Measurements from ENCODE around the gene RNF150. TPM values are rescaled to one million over a fixed set of nuclear protein-coding genes. Genes with fewer than 3 reads are reported as not detected.

Gene RNF150
- total and polyA plus RNA-seq, 3 donors from 2014 or later: 4.7 to 7.8 (median 6.5) TPM

DNA sequence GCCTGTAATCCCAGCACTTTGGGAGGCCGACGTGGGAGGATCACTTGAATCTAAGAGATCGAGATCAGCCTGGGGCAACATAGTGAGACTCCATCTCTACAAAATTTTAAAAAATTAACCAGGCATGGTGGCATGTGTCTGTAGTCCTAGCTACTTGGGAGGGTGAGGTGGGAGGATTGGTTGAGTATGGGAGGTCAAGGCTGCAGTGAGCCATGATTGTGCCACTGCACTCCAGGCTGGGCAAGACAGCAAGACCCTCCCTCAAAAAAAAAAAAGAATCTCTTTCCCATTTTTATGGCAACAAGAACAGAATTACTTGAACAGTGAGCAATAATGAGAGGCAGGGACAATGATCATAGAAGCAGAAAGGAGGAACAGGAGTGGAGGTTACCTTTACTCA lies 94.8 kb downstream of the RNF150 start:
- intact Hi-C loops (cut with DNase I; ENCODE audit: low total_unique reads): no loop called here
- H3K27ac ChIP-seq: no peak overlapping the region
- no peaks in the 10 kb centered on the region for H3K36me3 ChIP-seq (ENCODE audit: low read depth, missing control alignments)
- no peak overlapping the region for H3K4me3 ChIP-seq
- TF ChIP-seq, protein P1, sequence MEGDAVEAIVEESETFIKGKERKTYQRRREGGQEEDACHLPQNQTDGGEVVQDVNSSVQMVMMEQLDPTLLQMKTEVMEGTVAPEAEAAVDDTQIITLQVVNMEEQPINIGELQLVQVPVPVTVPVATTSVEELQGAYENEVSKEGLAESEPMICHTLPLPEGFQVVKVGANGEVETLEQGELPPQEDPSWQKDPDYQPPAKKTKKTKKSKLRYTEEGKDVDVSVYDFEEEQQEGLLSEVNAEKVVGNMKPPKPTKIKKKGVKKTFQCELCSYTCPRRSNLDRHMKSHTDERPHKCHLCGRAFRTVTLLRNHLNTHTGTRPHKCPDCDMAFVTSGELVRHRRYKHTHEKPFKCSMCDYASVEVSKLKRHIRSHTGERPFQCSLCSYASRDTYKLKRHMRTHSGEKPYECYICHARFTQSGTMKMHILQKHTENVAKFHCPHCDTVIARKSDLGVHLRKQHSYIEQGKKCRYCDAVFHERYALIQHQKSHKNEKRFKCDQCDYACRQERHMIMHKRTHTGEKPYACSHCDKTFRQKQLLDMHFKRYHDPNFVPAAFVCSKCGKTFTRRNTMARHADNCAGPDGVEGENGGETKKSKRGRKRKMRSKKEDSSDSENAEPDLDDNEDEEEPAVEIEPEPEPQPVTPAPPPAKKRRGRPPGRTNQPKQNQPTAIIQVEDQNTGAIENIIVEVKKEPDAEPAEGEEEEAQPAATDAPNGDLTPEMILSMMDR (IDR thresholded peaks at IDR 0.05): no peak
- no peak for TF ChIP-seq POLR2A (IDR thresholded peaks at IDR 0.05)
- DNase-seq: no peak
- H3K27me3 ChIP-seq: no peaks in the 10 kb centered on the region
- 94 to 98% methylated on average over 3 of the region's 3 CpGs for WGBS, 2 donors
- no peaks in the 10 kb centered on the region for H3K4me1 ChIP-seq
- H3K9me3 ChIP-seq: no peaks in the 10 kb centered on the region

DNA sequence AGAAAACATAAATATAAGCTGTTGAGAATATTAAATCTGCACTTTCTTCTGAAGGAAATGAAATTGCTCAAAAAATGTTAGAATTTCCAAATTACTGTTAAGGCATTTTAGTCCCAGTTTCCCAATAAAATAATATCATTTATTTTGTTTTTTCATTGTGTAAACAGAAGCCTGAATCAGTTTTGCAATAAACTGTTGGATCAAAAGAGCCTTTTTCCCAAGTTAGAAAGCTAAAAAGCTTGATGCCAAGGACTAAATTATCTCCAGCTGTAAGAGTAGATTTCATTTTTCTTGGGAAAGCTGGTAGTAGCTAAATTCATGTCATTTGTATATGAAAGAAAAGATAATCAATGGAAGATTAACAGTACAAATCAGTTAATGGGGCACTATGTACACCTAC lies 95.8 kb downstream of the RNF150 start:
- no peak overlapping the region for H3K4me3 ChIP-seq
- no peaks in the 10 kb centered on the region for H3K36me3 ChIP-seq (ENCODE audit: low read depth, missing control alignments)
- no peaks in the 10 kb centered on the region for H3K4me1 ChIP-seq
- no peaks in the 10 kb centered on the region for H3K9me3 ChIP-seq
- TF ChIP-seq, protein P1 (IDR thresholded peaks at IDR 0.05): no peak
- no peak for TF ChIP-seq POLR2A (IDR thresholded peaks at IDR 0.05)
- intact Hi-C loops (cut with DNase I; ENCODE audit: low total_unique reads): no loop called here
- H3K27ac ChIP-seq: no peak overlapping the region
- no peak for DNase-seq
- H3K27me3 ChIP-seq: no peaks in the 10 kb centered on the region

DNA sequence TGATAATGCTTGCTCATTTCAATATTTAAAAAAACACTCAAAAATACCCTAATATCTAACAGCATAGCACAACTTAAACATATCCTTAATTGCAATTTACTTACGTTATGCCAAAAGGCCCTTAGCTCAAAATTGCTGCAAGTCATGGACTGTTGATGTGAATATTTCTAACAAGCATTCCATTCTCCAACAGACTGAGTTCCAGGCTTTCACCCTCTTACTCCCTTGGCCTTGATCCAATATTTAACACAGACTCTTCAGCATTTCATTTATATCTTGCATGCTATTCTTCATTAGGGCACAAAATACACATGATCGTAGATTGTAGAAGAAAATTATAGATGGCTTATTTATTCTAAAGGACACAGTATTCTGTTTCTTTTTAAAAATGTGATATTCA lies 96.5 kb downstream of the RNF150 start:
- Histone ChIP-seq H3K4me3 (no peak overlapping the region), H3K9me3 (no peaks in the 10 kb centered on the region), H3K27ac (no peak overlapping the region), H3K4me1 (no peaks in the 10 kb centered on the region), H3K27me3 (no peaks in the 10 kb centered on the region), H3K36me3 (ENCODE audit: low read depth, missing control alignments) (no peaks in the 10 kb centered on the region)
- intact Hi-C loops (cut with DNase I; ENCODE audit: low total_unique reads): no loop called here
- TF ChIP-seq POLR2A (IDR thresholded peaks at IDR 0.05): no peak
- TF ChIP-seq, protein P1 (IDR thresholded peaks at IDR 0.05): no peak
- no peak for DNase-seq
- 73 to 86% methylated on average over 2 of the region's 2 CpGs for WGBS, 2 donors

DNA sequence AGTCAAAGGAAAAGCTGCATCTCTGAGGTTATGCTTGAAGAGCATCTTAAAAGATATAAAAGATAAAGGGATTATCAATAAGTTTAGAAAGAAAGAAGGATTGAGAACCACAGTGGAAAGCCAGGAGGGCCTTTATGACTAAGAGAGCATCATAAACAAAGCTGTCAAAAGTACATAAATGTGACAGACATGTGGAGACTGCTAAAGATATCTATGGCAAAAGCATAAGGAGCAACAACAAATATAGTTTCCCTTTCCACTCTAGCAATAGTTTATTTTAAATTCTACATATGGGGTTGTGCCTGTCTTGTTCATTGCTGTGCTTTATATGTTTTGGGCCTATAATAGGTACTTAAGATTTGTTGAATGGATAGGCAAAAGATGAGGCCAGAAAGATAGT lies 97.3 kb downstream of the RNF150 start:
- Histone ChIP-seq H3K9me3 (no peaks in the 10 kb centered on the region), H3K4me1 (no peaks in the 10 kb centered on the region), H3K27me3 (no peaks in the 10 kb centered on the region), H3K27ac (no peak overlapping the region), H3K36me3 (ENCODE audit: low read depth, missing control alignments) (no peaks in the 10 kb centered on the region), H3K4me3 (no peak overlapping the region)
- intact Hi-C loops (cut with DNase I; ENCODE audit: low total_unique reads): no loop called here
- no peak for DNase-seq
- TF ChIP-seq, protein P1 (IDR thresholded peaks at IDR 0.05): no peak

DNA sequence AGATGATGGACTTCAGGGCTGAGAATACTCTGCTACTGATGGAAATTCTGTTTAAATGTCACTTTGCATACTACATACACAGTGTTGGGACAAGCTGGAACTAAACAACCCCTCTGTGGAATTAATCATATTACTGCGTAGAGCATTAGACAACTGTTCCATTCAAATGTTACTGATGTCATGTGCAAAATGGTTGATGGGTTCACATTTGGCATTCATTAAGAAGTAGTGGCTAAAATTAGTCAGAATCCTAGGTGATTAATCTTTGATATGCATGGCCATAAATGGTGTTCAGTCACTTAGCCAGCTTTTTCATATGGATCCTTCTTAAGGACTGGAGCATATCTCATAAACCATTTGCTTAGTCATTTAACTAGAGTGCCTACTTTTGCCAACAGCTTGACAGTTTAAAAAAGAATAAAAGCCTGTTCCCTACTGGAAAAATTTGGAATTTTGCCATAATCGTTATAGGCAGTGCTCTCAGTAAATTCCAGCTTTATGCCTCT lies 105.2 kb downstream of the RNF150 start:
- no peak for DNase-seq
- H3K9me3 ChIP-seq: no peaks in the 10 kb centered on the region
- no peaks in the 10 kb centered on the region for H3K36me3 ChIP-seq (ENCODE audit: low read depth, missing control alignments)
- H3K27me3 ChIP-seq: no peaks in the 10 kb centered on the region
- no peak overlapping the region for H3K4me3 ChIP-seq
- H3K4me1 ChIP-seq: no peaks in the 10 kb centered on the region
- WGBS, 2 donors: 69 to 72% methylated on average over 2 of the region's 2 CpGs
- no peak overlapping the region for H3K27ac ChIP-seq
- intact Hi-C loops (cut with DNase I; ENCODE audit: low total_unique reads): no loop called here
- TF ChIP-seq, protein P1 (IDR thresholded peaks at IDR 0.05): no peak
- TF ChIP-seq POLR2A (IDR thresholded peaks at IDR 0.05): no peak
